Measurements from ENCODE around the gene MAPKAP1.

GRCh38 chr9:125405938-125406809 lies 300.8 kb downstream of the MAPKAP1 start:
- TF ChIP-seq POLR2A (IDR thresholded peaks at IDR 0.05; ENCODE audit: low read length) = no peak
- no peak for TF ChIP-seq GATA1 (IDR thresholded peaks at IDR 0.05; ENCODE audit: low read depth, low read length)
